Left lung (tissue), 10 donors: Measurements from ENCODE around the gene NDUFAF8. TPM values are rescaled to one million over a fixed set of nuclear protein-coding genes. Genes with fewer than 3 reads are reported as not detected.

Experiments
- ATAC-seq: fragments of 200-7000 bp; cut with Tn5 transposase; one replicate; pipeline ENCODE4 v1.9.1; 2020; ENCODE audit warnings: moderate library complexity
- DNase-seq, 4 donors: peaks; one replicate each; pipeline ENCODE4 v3.0.0-alpha.2; 2013 to 2020
- H3K27ac ChIP-seq, 2 donors: fragments of 200-600 bp; sonication (generic) in 1 of 2; one replicate each; pipeline versions ENCODE4 v1.5.0 to v1.8.0; 2020 to 2021
- H3K27me3 ChIP-seq, 2 donors: fragments of 200-600 bp; sonication (generic) in 1 of 2; one replicate each; pipeline versions ENCODE4 v1.5.0 to v1.8.0; 2020 to 2021
- H3K36me3 ChIP-seq, 2 donors: fragments of 200-600 bp; sonication (generic) in 1 of 2; one replicate each; pipeline versions ENCODE4 v1.5.0 to v1.8.0; 2020 to 2021
- H3K4me1 ChIP-seq, 2 donors: fragments of 200-600 bp; one replicate each; pipeline ENCODE4 v1.8.0; 2021
- H3K4me3 ChIP-seq, 2 donors: fragments of 200-600 bp; sonication (generic) in 1 of 2; one replicate each; pipeline versions ENCODE4 v1.5.0 to v1.8.0; 2020 to 2021; ENCODE audit warnings: mild to moderate bottlenecking in 1 of 2
- H3K9me3 ChIP-seq, 2 donors: fragments of 200-600 bp; sonication (generic) in 1 of 2; one replicate each; pipeline versions ENCODE4 v1.5.0 to v1.8.0; 2020 to 2021
- CTCF ChIP-seq, 2 donors: fragments of 200-600 bp; sonication (generic) in 1 of 2; IDR thresholded peaks; one replicate each; pipeline versions ENCODE4 v1.5.0 to v1.8.0; 2021; ENCODE audit warnings: antibody characterized with exemption in 2 of 2
- intact Hi-C, 2 donors: fragments of 100-400 bp; cut with DNase I; formaldehyde crosslinking; loops; one replicate each; pipeline versions ENCODE4 v1.11.2 to v1.14.2; 2022
- polyA plus RNA-seq, 6 donors: library from polyadenylated mRNA; unstranded; fragments of 120-200 nt; gene quantifications; one replicate each; pipeline ENCODE4 v1.2.1, GENCODE V29; 2013; ENCODE audit not compliant: insufficient read length in 6 of 6
- total RNA-seq, 2 donors: library from RNA; stranded (reverse); fragmentation: NEBNext Ultra II Directional; extraction: Animal tissue kit (Norgen Biotek cat#: 25700); gene quantifications; one replicate each; pipeline ENCODE4 v1.2.1, GENCODE V29; 2021
- donor health status: DM: no; HTN: yes; CAD: no.
- donor health status: DM: no; HTN: no; CAD: no.

Gene NDUFAF8
- total and polyA plus RNA-seq, 8 donors = 27.5 to 48.0 (median 39.1) TPM

DNA sequence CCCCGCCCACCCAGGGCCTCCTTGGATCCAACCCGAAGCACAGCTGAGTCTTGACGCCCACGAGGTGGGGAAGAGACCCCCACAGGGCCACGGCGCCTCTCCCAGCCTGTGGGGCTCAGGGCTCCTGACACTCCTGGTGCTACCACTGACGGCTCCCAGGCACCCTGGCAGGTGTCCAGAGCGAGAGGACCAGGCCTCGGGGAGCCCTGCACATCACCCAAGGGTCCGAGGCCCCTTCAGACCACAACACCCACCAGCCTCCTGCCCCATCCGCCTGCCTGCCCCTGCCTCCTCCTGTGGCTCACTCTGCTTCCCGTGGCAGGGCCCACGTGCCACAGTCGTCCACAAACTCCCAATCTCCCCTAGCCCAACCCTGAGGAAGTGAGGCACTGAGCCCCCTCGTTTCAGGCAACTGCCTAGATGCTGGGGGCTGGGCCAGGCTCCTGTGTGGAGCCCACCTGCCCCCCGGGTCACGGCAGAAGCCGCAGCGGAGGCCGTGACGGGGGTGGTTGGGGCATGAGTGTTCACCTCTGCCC is 44.8 kb upstream of the NDUFAF8 start:
- no peak overlapping the region for H3K27ac ChIP-seq
- H3K4me3 ChIP-seq = no peak overlapping the region
- ATAC-seq (no peak), DNase-seq (no peak)
- H3K27me3 ChIP-seq = no peaks in the 10 kb centered on the region
- intact Hi-C loops = no loop called here
- H3K36me3 ChIP-seq = peaks cover 0 to 62% of the 10 kb centered on the region in 2 donors
- peaks cover 0 to 7% of the 10 kb centered on the region in 2 donors for H3K4me1 ChIP-seq
- no peaks in the 10 kb centered on the region for H3K9me3 ChIP-seq
- TF ChIP-seq CTCF (IDR thresholded peaks at IDR 0.05) = no peak

GRCh38 chr17:81194941-81195901 is 43.9 kb upstream of the NDUFAF8 start:
- Histone ChIP-seq H3K4me1 (peaks cover 0 to 13% of the 10 kb centered on the region in 2 donors), H3K9me3 (no peaks in the 10 kb centered on the region), H3K27me3 (no peaks in the 10 kb centered on the region), H3K4me3 (no peak overlapping the region), H3K27ac (no peak overlapping the region), H3K36me3 (peaks cover 0 to 57% of the 10 kb centered on the region in 2 donors)
- ATAC-seq = no peak
- no peak for DNase-seq
- intact Hi-C loops = no loop called here
- TF ChIP-seq CTCF (IDR thresholded peaks at IDR 0.05) = no peak

DNA sequence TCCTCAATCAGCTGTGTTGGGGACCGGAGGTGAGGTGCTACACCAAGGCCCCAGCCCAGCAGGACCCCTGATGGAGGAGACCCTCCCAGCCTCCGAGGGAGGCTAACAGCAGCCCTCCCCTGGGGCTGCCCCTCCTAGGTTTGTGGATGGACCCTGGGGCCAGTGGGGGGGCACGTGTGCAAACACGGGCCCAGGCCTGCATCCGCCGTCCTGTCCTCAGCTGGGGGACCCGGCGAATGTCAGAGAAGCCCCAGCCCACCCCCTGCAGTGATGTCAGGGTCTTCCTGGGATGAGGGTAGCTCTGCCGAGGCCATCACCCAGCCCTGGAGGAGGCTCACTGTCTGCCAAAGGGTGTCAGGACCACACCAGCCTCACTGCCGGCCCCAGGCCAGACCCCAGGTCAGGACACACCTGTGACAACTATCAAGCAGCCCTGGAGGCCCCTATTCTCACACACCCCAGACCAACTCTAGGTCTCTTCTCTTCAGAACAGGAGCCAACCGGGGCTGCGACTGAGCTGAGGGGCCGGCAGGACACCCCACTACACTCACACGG is 43.1 kb upstream of the NDUFAF8 start:
- Histone ChIP-seq H3K4me1 (peaks cover 0 to 21% of the 10 kb centered on the region in 2 donors), H3K9me3 (no peaks in the 10 kb centered on the region), H3K27ac (no peak overlapping the region), H3K36me3 (peaks cover 0 to 49% of the 10 kb centered on the region in 2 donors), H3K4me3 (no peak overlapping the region), H3K27me3 (no peaks in the 10 kb centered on the region)
- DNase-seq (peak in 1 of 4 donors; percentile 47), ATAC-seq (no peak)
- TF ChIP-seq CTCF (IDR thresholded peaks at IDR 0.05) = no peak
- intact Hi-C loops = no loop called here

GRCh38 chr17:81196505-81197408 is 42.4 kb upstream of the NDUFAF8 start:
- H3K27me3 ChIP-seq = no peaks in the 10 kb centered on the region
- no peak overlapping the region for H3K4me3 ChIP-seq
- intact Hi-C loops = no loop called here
- no peak for TF ChIP-seq CTCF (IDR thresholded peaks at IDR 0.05)
- peaks cover 0 to 22% of the 10 kb centered on the region in 2 donors for H3K4me1 ChIP-seq
- H3K27ac ChIP-seq = no peak overlapping the region
- ATAC-seq = no peak
- H3K9me3 ChIP-seq = no peaks in the 10 kb centered on the region
- peak in 1 of 4 donors; percentile 76 for DNase-seq
- peaks cover 0 to 46% of the 10 kb centered on the region in 2 donors for H3K36me3 ChIP-seq
